ENCODE measurements around the gene STIM1.

Gene STIM1

DNA sequence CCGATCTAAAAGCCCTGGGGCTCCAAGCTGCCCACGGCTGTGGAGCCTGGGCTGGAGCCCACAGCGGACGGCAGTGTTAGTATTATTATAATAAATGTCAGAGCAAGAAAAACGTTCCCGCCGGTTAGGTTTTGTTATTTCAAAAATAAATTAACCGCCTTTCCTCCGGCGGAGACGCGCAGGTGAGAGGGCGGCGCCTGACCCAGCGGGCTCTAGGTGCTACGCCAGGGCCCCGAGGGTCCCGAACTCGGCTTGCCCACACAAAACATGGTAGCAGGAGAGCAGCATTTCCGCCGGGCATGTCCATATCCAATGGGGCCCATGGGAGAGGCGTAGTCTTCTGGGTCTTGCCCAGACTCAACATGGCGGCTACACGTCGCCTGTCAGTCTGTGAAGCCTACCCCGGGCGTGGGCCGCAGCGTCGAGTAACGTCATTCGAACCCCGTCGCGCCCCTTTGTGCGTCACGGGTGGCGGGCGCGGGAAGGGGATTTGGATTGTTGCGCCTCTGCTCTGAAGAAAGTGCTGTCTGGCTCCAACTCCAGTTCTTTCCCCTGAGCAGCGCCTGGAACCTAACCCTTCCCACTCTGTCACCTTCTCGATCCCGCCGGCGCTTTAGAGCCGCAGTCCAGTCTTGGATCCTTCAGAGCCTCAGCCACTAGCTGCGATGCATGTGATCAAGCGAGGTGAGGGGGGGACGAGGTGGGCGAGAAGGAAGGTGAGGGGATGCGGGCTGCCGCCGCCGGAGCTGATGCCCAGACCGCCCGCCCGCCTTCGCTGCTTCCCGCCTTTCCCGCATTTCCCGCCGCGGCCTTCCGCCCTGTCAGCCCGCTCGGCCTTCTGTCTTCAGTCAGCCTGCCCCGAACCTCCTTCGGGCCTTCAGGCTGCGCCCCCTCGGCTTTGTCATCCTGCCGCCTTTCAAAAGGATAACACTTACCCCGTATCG, 239.2 kb downstream of the STIM1 start, which contains the start of gene RRM1:
Gene RRM1 (plus strand): TSS at position 452 of the 944 bp plus-strand sequence. CDS start 214 bp downstream, at position 666.
- TF ChIP-seq CSDC2 (CRISPR knock-in tag; IDR thresholded peaks at IDR 0.05): peak; percentile 37; the same call in 1 of the 2 replicates
- TF ChIP-seq TOX (CRISPR knock-in tag; IDR thresholded peaks at IDR 0.05; ENCODE audit: borderline replicate concordance): no peak
- TF ChIP-seq, protein P1, sequence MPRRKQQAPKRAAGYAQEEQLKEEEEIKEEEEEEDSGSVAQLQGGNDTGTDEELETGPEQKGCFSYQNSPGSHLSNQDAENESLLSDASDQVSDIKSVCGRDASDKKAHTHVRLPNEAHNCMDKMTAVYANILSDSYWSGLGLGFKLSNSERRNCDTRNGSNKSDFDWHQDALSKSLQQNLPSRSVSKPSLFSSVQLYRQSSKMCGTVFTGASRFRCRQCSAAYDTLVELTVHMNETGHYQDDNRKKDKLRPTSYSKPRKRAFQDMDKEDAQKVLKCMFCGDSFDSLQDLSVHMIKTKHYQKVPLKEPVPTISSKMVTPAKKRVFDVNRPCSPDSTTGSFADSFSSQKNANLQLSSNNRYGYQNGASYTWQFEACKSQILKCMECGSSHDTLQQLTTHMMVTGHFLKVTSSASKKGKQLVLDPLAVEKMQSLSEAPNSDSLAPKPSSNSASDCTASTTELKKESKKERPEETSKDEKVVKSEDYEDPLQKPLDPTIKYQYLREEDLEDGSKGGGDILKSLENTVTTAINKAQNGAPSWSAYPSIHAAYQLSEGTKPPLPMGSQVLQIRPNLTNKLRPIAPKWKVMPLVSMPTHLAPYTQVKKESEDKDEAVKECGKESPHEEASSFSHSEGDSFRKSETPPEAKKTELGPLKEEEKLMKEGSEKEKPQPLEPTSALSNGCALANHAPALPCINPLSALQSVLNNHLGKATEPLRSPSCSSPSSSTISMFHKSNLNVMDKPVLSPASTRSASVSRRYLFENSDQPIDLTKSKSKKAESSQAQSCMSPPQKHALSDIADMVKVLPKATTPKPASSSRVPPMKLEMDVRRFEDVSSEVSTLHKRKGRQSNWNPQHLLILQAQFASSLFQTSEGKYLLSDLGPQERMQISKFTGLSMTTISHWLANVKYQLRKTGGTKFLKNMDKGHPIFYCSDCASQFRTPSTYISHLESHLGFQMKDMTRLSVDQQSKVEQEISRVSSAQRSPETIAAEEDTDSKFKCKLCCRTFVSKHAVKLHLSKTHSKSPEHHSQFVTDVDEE (CRISPR knock-in tag; IDR thresholded peaks at IDR 0.05): peak; percentile 74; the same call in 1 of the 2 replicates
- peak; percentile 89 for TF ChIP-seq ZFP3 (CRISPR knock-in tag; IDR thresholded peaks at IDR 0.05)
- peak; percentile 60; the same call in 1 of the 2 replicates for TF ChIP-seq OSR1 (CRISPR knock-in tag; IDR thresholded peaks at IDR 0.05)
- ATAC-seq: peak; percentile 99

DNA sequence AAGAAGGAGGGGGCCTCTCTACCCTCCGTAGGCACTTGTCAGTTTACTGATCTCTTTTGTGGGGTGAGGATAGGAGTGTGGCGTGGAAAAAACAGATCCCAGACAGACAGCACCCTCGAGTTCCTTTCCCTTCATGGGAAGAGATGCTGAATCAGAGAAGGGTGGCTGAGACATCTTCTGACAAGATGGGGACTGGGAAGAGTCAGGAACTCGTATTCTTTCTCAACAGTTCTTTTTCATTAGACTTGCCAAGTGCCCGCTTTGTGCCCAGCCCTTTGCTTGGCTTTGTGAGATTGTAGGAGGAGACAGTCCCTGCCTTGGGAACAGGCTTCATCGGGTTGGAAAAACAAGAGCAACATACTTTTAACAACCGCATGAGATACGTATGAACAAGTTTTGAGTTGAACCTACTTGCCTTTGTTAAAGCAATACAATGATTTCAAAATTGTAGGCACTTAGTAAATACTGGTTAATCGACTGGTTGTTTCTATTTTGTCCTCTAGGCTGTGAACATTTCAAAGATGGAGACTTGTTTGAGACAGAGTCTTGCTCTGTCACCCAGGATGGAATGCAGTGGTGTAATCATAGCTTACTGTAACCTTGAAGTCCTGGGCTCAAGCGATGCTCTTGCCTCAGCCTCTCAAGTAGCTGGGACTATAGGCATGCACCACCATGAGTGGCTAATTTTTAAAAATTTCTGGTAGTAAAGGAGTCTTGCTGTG, 240.2 kb downstream of the STIM1 start:
- TF ChIP-seq RARB (CRISPR knock-in tag; IDR thresholded peaks at IDR 0.05) (no peak), GLIS3 (CRISPR knock-in tag; IDR thresholded peaks at IDR 0.05) (no peak), ESRRG (CRISPR knock-in tag; IDR thresholded peaks at IDR 0.05) (no peak), ZNF8 (CRISPR knock-in tag; IDR thresholded peaks at IDR 0.05) (no peak), CSDC2 (CRISPR knock-in tag; IDR thresholded peaks at IDR 0.05) (no peak), ARNTL (CRISPR knock-in tag; IDR thresholded peaks at IDR 0.05; ENCODE audit: borderline replicate concordance, low read depth) (no peak), ISL1 (CRISPR knock-in tag; IDR thresholded peaks at IDR 0.05) (no peak), PPARA (CRISPR knock-in tag; IDR thresholded peaks at IDR 0.05; ENCODE audit: borderline replicate concordance) (no peak), TCF4 (CRISPR knock-in tag; IDR thresholded peaks at IDR 0.05; ENCODE audit: borderline replicate concordance) (no peak), ZC3H10 (CRISPR knock-in tag; IDR thresholded peaks at IDR 0.05) (no peak), ZNF565 (CRISPR knock-in tag; conservative IDR thresholded peaks at IDR 0.05; ENCODE audit: low read depth) (no peak), TOX (CRISPR knock-in tag; IDR thresholded peaks at IDR 0.05; ENCODE audit: borderline replicate concordance) (no peak), ZNF70 (CRISPR knock-in tag; IDR thresholded peaks at IDR 0.05) (no peak), BACH2 (CRISPR knock-in tag; IDR thresholded peaks at IDR 0.05; ENCODE audit: borderline replicate concordance) (no peak)
- TF ChIP-seq, protein P2, sequence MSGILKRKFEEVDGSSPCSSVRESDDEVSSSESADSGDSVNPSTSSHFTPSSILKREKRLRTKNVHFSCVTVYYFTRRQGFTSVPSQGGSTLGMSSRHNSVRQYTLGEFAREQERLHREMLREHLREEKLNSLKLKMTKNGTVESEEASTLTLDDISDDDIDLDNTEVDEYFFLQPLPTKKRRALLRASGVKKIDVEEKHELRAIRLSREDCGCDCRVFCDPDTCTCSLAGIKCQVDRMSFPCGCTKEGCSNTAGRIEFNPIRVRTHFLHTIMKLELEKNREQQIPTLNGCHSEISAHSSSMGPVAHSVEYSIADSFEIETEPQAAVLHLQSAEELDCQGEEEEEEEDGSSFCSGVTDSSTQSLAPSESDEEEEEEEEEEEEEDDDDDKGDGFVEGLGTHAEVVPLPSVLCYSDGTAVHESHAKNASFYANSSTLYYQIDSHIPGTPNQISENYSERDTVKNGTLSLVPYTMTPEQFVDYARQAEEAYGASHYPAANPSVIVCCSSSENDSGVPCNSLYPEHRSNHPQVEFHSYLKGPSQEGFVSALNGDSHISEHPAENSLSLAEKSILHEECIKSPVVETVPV (CRISPR knock-in tag; IDR thresholded peaks at IDR 0.05): no peak
- TF ChIP-seq, protein P3, sequence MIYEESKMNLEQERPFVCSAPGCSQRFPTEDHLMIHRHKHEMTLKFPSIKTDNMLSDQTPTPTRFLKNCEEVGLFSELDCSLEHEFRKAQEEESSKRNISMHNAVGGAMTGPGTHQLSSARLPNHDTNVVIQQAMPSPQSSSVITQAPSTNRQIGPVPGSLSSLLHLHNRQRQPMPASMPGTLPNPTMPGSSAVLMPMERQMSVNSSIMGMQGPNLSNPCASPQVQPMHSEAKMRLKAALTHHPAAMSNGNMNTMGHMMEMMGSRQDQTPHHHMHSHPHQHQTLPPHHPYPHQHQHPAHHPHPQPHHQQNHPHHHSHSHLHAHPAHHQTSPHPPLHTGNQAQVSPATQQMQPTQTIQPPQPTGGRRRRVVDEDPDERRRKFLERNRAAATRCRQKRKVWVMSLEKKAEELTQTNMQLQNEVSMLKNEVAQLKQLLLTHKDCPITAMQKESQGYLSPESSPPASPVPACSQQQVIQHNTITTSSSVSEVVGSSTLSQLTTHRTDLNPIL (CRISPR knock-in tag; IDR thresholded peaks at IDR 0.05; ENCODE audit: low read depth): no peak
- TF ChIP-seq, protein P1 (CRISPR knock-in tag; IDR thresholded peaks at IDR 0.05): no peak
- ATAC-seq: peak; percentile 14; the same call in 2 of the 3 replicates

Measured in SK-N-SH treated with all-trans-retinoic acid at 6 μM for 48 hours (cell line).